Suppressor macrophage (primary cell): ENCODE measurements around the gene SKI.
A peak's percentile ranks its signal among the peaks of the same experiment; 100 is the strongest.
"Not testable (repeated sequence)": the region's sequence is repeated elsewhere in the genome, so short reads cannot be mapped to it uniquely, and the experiment has no call there.

Experiments used
- DNase-seq, 4 experiments: peaks; one replicate each; pipeline ENCODE4 v3.0.0-alpha.2; 2020 to 2022

The SKI gene

DNA sequence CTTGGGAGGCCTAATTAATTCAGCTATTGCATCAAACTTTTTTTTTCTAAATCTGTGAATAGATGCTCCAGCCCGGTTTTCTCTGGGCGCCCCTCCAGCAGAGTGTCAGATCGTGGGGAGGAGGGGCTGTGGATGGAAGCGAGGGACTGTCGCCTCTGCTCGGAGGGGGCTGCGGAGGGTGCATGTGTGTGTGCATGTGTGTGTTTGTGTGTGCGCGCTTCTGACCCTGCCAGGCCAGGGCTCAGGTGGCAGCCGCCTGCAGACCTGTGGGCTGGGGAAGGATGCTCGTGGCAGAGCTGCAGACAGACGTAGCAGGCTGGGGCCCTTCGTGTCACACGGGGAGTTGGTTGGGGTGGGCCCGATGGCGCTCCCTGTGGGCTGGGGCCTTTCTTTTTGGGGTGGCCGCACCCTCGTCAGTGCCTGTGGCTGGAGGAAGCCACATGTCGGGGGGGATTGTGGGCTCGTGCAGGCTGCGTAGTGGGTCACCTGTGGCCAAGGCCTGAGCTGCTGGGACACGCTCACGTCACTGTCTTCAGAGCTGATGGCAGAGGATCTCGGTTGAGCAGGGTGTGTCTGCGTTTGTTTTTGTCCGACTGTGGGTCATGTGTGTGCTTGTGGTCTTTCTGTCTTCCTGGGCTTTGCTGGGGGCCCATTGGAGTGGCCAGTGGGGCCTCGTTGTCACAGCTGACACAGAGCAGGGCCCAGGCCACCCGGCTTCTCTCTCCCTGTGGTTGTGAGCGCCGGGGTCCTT, 2.8 kb downstream of the SKI start:
- peak in 1 of 4 experiments; percentile 24 for DNase-seq

DNA sequence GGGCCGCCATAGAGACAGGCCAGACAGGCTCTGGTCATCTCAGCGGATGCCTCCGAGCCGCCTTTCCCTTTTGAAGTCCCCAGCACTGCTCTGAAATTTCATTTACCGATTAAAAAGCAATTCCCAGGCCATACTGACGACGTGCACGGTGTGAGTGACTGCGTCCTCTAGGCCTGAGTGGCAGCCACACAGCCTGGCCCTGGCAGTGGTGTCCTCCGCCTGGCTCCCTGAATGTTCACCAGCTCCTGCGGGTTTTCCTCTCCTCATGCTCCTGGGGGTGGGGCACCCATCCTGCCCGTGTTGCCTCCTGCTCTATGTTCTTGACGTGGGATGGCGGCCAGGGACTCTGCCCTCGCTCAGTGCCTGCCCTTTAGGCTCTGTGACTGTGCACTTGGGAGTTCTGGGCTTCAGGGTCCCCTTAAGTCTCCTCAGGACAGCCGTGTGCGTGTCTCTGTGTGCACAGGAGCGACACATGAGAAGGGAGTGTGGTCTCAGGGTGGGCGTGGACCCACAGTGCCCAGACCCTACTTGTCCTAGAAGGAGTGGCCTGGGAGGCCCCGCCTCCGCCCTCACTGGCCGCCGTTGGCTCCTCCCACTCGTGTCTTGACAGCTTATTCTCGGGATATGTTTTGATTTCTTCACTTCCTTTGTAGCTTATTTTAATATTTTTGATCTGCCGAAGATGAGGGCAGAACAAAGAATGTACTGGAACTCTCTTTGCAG, 3.6 kb downstream of the SKI start:
- DNase-seq: peak in 3 of 4 experiments; percentile 40 to 60 (median 49)

DNA sequence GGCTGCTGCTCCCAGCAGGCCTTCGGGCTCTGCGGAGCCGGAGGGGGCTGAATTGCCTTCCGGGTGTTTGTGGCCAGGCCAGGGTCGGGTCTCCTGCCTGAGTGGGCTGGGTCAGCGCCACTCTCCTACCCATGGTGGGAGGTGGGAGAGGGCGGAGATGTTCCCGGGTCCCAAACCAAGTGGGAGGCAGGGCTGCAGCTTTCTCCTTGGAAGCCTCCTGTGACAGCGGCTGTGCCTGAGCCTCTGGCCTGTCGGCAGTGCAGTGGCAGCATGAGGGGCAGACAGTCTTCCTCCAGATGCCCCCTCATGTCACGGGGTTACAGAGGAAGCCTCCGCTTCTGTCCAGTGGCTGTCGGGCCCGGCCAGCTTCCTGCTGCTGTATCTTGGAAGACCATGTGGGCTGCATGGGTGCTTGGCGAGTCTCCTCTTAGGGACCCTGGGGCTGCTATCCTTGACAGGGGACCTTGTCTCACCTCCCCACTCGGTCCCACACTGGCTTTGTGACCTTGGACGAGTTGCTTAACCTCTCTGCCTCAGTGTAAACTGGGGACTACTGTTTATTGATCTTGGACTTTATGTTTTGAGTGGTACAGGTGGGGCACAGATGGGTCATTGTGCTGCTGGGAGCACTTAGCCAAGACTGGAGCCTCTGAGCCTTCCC, 4.3 kb downstream of the SKI start:
- peak in 3 of 4 experiments; percentile 26 to 48 (median 45) for DNase-seq

DNA sequence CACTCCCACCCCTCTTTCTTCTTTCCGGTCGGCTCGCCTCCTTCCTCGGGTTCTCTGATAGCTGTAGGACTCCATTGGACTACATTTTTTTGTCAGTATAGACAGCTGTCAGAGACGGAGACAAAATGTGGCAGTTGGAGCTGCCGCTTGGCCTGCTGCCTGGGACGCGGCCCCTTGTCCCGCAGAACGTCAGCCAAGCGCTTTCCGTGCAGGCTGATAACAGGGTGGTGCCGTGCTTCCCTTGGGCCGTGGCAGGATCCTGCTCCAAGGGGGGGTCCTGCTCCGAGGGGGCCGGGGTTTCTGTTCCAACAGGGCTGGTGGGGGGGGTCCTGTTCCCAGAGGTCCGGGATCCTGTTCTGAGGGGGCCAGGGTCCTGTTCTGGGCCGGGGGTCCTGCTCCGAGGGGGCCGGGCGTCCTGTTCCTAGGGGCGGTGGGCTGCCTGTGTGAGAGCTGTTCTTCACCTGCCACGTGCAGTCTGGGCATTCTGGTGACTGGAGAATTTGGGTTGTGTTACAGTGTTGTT, 4.9 kb downstream of the SKI start:
- DNase-seq: peak in 1 of 4 experiments; percentile 11

DNA sequence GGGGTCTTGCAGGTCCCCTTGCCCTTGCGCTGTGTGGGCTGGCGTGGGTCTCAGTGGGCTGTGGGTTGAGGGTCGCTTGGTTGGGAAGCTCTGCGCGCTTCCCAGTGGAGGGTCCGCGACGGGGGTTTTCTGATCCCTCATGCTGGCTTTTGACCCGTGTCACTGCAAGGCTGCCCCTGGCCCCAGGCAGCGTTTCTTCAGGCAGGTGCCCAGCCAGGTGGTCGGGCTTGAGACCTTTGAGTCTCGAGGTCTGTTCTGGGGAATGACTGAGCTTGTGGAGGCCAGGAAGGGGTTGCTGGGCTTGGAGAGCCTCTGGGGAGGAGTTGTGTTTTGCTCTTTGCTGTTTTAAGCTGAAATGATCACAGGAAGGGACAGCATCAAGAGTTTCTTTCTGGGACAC, 5.3 kb downstream of the SKI start:
- no peak for DNase-seq

DNA sequence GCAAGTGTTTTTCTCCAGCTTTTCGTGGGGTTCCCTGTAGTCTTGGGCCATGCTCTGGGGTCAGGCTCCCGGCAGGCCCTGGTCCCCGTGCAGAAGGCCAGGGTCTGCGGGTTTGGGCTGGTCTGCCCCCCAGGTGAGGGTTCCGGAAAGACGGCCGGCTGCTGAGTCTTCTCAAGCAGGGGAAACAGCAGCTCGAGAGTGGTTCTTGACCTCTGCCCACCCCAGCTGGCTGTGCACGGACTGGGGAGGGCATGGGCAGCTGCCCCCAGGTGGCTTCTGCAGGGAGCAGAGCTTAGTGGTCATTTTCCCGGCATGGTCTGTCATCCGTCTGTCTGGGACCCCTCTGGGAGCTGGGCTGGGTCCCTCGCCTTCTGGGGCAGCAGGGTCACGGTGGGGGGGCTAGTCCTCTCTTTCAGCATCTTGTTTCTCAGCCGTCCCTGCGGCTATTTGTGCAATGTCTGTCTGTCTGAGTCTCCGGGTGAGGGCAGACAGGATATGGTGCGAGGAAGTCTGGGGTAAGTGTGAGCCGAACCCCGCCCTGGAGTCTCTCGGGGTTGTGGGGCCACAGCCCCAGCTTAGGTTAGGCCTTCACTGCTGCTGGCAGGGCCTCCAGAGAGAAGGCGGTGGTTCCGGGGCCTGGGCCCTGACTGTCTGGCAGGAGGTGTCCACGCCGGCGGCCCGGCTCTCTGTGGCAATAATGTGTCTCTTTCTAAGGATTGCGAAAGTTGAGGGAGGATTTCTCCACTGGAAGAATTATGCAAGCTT, 6.1 kb downstream of the SKI start:
- peak; percentile 95 to 97 (median 96) for DNase-seq

DNA sequence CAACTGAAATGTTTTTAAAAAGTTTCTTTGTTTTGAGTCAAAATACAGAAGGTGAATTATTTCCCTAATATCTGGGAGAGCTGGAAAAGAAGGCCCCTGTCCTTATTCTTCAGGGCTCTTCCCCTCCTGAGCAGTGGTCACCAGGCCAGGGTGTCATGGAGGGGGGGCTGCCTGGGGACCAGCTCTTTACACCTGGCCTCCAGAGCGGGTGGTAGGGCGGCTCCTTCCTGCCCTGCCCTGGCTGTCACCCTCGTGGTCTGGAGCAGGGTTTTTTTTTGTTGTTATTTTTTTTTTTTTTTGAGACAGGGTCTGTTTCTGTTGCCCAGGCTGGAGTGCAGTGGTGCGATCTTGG, 6.6 kb downstream of the SKI start:
- DNase-seq: no peak

DNA sequence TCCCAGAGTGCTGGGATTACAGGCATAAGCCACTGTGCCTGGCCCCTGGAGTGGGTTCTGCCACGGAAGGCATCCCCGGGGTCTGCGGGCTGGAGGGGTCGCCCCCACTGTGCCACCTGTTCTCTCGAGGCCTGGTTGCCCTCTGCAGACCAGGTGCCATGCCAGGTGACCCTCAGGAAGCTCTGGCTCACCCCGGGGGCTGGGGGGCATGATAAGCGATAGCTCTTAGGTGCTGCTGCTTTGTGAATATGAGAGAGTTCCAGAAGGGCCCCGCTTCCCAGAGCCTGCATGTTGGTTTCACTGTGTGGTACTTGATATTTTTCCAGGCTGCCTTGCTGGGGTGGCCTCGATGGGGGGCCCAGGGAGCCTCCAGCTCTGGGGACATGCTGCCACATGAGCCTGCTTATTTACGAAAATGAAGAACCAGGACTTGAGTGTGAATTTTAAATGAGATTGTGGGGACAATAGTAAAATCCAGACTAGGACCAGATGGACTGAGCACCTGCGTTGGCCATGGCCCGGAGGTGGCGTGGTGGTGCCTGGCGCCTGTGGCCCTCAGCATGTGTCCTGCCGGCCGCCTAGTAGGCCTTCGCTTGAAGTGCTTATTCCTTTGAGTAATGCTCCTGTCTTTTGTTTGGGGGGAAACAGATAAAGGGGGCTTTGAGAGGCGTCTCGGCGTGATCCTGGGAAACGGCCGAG, 7.3 kb downstream of the SKI start:
- no peak for DNase-seq

DNA sequence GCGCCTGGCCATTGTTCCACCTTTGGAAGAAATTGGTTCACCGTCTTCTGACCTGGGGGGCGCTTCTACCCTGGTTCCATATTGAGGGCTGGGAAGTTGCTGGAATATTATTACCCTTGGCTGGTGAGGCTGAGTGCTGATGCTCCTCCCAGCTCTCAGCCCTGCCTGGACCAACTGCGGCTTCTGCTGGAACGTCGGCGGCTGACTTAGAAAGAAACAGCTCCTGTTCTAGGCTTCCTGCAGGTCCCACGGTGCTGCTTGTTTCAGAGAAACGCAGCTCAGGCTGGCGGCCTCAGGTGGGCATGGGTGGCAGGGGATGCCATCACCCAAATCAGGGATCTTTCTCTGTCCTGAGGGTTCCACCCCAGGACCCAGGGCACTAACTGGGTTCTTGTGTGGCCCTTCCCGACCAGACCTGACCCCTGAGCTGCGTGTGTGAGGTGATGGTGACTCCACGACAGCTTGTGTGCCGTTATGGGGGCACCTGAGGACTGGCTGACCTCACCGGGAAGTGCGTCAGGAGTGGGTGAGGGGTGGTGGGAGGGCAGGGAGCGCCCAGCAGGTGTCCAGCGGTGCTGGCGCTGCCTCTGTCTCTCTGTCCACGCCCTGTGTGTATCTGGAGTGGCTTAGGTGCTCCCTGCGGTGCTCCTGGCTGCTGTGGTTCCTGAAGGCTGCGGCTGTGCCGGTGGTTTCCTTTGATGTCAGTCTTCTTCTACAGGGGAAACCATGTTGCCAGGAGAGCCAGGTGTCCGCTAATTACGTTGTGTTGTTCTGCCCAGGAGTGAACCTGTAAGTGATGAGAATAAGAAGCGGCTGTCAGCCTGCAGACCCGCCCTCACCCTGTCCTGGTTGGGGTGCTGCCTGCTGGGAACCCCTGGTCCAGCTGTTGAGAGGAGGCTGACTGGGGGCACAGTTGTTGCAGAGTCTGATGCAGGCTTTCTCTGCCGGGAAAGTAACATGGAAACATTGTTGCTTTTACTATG, 8.9 kb downstream of the SKI start:
- no peak for DNase-seq

DNA sequence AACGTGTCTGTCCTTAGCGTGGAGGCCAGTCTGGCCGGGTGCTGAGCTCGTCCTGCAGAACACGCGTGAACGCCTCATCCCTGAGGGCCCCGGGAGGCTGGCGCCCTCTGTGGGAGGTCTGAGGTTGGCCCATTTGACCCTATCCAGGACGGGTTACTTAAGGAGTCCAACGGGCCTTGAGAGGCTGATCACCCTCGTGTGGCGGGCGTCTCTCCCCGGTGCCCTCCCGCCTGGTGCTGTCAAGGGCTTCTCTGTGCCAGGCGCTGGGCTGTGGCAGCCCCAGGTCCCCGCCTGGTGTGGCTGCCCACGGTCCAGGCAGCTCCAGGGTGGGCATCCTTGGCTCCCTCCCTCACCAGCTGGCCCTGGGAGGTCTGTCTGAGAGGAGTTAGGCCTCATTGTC, 9.7 kb downstream of the SKI start:
- DNase-seq: peak in 3 of 4 experiments; percentile 29 to 52 (median 29)

DNA sequence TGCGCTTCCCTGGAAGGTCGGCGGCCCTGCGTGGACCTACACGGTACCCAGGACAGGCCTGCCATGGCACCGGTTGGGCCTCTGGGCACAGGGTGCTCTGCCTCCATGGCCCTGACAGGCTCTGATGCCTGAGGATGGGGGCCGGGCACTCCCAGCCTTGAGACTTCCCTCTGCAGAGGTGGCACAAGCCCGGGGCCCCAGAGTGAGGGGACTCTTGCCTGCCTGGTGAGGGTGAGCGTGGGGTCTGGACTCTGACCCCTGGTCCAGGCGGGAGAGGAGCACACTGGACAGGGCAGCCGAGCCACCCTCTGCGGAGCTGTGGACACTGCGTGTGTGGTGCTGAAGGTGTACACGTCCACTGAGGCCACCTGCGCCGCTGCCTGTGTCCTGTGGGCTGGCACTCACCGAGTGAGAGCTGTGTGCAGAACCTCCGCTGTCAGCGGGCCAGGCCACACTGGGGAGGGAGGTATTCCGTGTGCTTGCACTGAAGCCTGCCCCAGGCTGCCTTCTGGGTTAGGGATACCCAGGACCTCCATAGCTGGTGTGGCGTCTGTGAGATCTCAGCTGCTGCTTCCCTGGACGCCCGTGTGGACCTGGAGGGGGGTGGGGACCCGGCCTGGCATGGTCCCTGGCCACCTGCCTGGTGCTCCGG, 10.4 kb downstream of the SKI start:
- DNase-seq: no peak

DNA sequence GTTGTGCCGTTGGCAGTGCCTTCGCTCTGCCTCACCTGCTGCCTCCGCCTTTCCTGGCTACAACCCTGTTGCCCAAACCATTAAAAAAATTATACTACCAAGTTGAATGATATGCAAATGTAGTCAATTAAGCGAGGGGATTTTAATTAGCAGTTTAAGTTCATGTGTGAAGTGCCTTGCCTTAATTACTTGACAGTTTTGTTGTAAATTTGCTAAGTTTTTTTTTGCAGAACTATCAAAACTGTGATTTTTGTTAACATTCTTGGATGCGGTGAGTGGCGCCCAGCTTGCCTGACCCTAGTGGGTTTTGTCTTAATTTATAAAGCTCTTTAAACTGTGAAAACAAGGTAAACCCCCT, 10.9 kb downstream of the SKI start:
- no peak for DNase-seq

DNA sequence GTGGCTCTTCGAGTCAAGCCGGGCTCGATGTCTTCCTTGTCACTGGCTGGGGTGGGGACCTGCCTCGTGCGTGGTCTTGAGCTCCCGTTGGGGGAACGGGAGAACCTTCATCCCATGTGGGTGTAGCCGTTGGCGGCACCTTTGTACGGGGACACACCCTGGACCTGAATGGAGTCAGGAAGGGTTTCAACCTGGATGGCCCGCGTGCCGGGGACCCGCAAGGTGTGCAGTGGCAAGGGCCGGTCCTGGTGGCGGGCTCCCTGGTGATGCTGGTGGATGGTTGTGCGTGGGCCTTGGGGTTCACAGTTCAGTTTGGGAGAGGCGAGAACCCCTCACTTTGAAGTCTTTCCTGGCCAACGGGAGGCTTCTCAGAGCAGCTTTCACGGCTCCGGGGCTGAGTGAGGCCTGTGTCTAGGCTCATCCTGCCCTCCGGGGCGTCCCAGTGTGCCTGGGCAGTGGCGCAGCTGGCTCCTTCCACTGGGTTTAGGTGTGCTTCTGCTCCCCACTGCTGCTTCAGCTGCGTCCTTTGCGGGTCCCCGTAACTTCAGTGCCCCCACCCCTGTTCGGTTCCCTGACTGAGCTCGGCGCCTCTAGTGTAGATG, 11.4 kb downstream of the SKI start:
- no peak for DNase-seq

DNA sequence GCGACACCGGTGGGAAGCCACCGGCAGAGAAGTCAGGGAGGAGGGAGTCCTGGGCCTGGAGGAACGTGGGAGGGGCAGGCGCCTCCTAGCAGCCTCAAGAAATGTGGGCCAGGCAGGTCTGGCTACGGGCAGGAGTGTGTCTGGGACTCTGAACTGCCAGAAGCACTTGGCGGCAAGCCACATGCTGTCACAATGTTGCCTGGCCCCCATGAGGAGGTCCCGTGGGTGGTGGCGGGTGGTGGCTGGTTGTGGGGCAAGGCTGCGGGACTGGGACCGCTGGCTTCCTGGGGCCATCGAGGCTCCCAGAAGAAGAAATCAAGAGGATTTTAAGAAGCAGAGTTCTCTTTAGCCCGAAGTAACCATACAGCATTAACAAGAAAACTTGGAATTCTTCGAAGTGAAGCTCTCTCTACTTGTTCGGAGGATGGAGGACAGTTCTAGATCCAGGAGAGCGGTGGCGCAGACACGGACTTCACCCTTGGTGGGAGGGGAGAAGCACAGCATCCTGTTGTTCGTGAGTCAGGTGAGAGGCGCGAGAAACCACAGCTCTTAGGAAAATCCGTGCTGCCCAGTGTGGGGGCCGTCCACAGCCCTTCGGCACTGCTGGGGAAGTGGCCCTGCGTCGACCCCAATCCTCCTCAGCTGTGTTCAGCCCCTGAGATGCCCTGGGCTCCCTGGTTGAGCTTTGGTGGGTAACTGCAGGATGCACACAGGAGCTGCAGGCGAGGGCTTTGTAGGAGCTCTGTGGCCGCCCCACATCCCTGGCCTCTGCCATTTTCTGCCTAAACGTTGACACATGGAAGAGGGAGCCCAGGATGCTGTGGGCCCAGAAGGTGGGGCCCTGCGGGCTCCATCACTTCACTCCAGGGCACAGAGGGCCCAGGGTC, 12.4 kb downstream of the SKI start:
- peak; percentile 38 to 74 (median 62) for DNase-seq

DNA sequence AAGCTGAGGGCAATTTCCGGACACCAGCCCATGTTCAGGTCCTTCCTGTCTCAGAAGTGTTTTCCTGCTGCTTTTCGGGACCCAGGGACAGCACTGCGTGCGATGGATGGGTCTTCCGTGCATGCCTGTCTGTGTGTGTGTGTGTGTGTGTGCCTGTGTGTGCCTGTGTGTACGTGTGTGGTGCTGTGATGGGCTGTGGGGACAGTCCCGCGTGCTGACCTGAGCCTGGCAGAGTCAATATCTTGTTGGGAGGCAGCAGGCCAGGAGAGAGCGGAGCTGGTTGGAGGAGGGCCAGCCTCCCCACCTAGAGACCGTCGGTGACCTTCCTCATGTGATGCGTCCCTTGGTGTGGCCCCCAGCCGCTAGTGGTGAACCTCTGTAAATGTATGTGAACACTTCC, 13.7 kb downstream of the SKI start:
- DNase-seq: no peak

DNA sequence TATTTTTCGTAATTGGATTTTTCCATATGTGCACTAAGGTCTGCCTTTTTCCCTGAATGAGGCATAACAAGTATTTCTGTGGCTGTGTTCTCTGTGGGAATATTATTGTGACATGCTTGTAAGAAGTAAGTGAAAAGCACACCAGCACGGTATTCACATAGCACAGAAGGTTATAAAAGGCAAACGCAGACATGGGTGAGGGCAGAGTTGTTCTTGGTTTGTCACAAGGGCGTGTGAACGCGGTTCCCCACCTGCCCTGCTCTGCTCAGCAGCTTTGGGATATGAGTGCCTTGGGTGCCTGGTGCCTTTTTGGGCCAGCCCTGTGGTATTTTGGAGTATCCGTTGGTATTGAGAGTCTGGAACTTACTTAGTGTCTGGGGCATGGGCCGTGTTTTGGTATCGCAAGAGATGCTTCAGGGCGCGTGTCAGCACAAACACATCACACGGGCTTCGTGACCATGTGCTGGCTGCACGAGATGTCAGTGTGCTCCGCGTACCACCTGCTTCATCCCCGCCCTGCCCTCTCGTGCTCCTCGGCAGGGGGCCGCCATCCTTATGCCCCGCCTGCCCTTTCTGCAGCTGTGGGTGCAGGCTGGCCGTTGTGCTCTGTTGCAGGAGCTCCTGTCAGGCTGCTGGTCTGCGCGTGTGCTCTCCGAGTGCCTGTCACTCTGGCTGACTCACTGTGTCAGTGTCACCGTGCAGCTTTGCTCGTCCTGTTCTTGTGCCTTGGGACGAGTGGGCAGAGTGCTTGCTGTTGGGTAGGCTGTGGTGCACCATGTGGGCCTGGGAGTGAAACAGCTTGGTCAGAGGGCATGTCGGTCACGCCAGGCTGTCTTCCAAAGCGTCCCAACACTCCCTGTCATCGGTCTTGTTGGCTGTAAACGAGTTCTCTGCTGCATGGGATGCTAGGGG, 15.0 kb downstream of the SKI start:
- DNase-seq: peak; percentile 35 to 61 (median 52)

DNA sequence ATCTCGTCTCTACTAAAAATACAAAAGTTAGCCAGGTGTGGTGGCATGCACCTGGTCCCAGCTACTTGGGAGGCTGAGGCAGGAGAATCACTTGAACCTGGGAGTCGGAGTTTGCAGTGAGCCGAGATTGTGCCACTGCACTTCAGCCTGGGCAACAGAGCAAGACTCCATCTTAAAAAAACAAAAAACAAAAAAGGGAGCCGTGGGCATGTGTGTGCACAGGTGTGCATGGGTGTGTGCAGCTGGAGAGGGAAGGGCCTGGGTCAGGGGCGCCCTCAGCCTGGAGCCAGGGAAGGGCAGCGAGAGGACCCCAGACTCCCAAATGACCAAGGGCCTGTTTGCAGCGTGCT, 18.9 kb downstream of the SKI start:
- DNase-seq: not testable (repeated sequence)

DNA sequence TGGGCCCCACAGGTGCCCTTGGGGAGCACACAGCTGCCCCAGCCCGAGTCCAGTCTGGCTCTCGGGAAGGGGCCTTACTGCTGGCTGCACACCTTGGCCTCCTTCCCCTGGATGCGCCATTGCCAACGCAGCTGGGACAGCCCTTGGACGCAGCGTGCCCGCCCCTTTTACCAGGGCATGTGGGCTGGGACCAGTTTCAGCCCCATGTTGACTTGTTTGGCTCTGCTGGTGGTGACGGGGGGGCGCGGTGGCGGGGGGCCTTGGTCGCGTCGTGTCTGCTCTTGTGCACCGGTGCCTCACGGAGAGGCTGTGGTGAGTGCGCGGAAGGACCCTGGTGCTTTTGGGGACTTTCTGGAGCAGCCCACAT, 19.6 kb downstream of the SKI start:
- no peak for DNase-seq
